HG03520 (cell line): ENCODE results near the gene SEC24D.

ENCODE experiments used
- ATAC-seq: cut with Tn5 transposase; IDR thresholded peaks from one replicate; pipeline ENCODE4 v1.9.1; 2021; ENCODE audit warnings: mild to moderate bottlenecking, moderate library complexity; ENCODE audit not compliant: unreplicated experiment

The SEC24D gene

DNA sequence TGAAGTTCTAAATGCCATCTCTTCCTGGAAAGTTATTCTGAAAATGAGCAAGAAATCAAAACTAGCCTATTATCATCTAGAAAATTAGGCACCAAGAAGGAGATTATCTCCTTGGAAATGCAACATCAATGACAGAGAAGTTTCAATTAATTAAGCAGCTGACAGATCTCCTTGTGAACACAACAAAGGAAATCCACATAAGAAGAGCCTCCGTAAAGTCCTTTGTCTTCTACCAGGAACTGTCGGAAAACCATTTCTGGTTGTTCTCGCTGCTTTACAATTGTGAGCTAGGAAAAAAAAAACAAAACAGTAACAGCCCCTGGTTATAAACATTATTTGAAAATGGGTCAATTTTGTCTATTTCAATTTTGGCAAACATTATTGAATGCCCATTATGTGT lies 112.6 kb downstream of the SEC24D start:
- ATAC-seq, result no peak

- no peak for ATAC-seq
Observed at GRCh38 chr4:118721752-118722151, 114.2 kb downstream of the SEC24D start.

DNA sequence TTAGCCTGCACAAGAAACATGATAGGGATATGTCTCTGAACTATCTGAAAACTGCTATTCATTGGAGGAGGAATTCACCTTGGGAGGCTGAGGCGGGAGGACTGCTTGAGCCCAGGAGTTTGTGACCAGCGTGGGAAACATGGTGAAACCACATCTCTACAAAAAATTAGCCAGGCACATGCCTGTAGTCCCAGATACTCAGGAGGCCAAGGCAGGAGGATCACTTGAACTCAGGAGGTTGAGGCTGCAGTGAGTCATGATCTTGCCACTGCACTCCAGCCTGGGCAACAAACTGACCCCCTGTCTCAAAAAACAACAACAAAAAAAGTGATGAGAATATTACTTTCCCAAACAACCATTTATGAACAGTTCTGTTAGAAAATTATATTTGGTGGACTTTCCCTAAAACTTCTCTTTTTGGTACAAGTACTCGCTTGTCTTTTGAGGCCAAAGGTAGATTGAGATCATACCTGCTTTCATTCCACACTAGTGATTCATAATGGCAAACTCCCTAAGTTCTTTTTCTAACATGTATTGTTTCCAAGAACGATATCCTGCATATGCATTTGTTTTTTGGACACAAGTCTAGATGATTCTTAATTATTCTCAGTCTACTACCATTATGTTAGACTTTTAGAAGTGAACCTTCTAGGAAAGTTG lies 117.3 kb downstream of the SEC24D start:
- ATAC-seq, result no peak

DNA sequence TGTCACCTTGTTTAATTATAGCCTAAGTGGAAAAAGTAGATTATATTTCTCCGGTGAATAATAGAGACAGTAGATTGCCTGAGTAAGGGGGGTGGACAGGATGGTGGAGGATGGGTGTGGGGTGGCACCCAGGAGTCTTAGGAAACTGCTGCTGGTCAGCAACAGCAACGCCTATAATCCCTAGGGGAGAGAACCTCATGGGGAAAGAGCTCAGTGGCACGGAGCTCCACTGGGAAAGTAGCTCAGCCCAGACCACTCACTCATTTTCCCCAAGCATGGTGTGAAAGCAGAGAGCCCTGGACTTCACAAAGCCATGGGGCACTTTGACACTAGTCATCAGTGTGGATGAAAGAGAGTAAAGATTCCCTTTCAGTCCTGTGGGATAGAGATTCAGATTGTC lies 119.6 kb downstream of the SEC24D start:
- ATAC-seq, result no peak

- ATAC-seq, result no peak
Observed at GRCh38 chr4:118714682-118715081, 121.2 kb downstream of the SEC24D start.

- peak; percentile 43 for ATAC-seq
Observed at GRCh38 chr4:118712872-118713271, 123.1 kb downstream of the SEC24D start.

DNA sequence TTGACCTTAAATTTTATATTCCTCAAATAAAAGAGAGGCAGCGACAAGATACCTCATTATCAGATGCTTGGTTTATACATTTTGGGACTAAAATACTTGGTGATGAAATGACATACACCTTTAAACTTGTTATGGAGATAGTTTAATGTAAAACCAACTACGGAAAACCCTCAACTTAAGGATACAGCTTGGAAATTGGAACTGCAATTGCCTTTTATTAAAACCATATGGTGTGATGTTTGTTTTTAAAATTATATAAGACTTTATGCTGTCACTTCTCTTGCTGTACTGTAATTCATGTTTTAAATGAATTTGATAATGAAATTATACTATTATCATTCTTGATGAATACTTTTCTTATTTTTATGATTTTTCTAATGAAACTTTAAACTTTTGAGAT lies 124.9 kb downstream of the SEC24D start:
- ATAC-seq, result no peak

- no peak for ATAC-seq
Observed at GRCh38 chr4:118703118-118703517, 132.8 kb downstream of the SEC24D start.

- ATAC-seq, result peak; percentile 99
Observed at GRCh38 chr4:118684873-118685811, 150.8 kb downstream of the SEC24D start, which contains the start of gene METTL14. METTL14 (plus strand) TSS chr4:118685392; CDS start chr4:118685535, 143 bp downstream.

GRCh38 chr4:118683513-118683912 lies 152.4 kb downstream of the SEC24D start:
- ATAC-seq, result no peak

DNA sequence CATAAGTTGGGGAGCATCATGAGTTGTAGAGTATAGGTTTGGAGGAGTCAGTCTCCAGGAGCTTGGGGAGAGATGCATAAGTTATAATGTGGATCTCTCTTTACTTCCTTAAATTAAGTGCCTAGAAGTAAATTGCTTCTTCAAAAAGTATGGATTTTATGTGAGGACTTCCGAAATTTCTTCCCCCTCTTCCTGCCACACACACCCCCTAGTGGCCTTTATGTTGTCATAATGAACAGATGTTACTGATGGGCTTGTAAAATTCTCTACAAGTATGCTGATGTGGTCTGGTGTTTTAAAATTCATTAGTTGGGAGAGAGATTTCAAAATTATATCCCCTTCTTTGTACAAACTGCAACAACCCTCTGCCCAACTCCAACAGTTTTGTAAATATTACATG lies 153.0 kb downstream of the SEC24D start:
- ATAC-seq, result no peak

- no peak for ATAC-seq
Observed at GRCh38 chr4:118680808-118681207, 155.1 kb downstream of the SEC24D start.

DNA sequence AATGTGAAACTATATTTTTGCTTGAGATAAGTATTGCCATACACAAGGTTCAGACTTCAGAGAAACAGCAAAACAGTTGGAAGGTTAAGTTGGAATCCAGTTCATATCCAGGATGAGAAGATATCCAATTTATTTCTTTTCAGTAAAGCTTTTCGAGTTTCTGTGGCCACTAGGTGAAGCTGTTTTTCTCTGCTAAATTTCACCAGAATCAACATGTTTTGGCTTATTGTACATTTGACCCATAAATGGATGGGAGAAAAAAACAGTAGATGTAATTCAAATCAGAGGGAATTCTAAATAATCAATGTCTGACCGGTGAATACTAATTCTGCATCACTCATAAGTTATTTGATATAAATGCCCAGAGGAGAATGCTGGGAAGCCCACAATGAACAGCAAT lies 159.8 kb downstream of the SEC24D start:
- ATAC-seq, result no peak
